ENCODE measurements around the gene METTL26.

The METTL26 gene

DNA sequence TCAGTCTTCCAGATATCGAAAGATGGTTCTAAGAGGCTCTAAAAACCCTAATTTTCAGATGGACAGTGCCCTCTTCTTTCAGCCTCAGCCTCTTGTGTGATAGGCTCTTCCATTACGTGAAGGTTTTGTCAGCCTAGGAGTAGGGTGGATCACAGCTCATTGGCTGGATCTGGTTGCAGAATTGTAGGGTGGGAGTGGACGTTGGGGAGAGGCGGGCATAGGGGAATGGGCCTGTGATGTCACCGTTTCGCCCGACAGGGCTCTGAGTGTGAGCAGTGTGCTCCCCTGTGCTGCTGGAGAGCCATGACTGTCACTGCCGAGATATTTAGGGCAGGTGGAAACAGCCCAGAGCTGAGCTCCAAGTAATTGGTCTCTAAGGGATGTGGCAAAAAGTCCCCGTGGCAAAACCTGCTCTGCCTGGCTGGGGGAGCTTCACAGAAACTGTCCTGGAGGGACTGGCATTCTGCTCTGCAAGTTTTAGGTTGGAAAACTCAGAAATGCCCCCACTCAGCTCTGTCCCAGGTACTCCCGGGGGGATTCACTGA, 11.5 kb downstream of the METTL26 start:
- no peak for TF ChIP-seq GATA3 (IDR thresholded peaks at IDR 0.05; ENCODE audit: low read depth, low read length)

DNA sequence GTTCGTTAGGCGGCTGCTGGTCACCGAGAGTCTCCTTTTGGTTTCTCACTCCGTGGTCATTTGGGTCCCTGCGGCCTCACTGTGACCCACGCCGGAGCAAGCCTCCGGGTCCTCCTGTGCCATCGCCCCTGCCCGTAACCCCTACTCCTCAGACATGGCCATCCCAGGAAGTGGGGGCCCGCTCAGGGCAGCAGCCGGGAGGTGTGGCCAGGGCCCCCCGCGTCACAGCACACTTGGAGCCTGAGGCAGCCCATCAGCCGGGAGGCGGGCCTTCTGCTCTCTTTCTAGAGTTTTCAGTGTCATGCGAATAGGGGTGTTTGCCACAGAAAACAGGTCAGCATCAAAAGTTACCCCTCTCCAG, 13.2 kb downstream of the METTL26 start:
- TF ChIP-seq GATA3 (IDR thresholded peaks at IDR 0.05; ENCODE audit: low read depth, low read length) (no peak), GATA2 (IDR thresholded peaks at IDR 0.05; ENCODE audit: low read depth, low read length) (no peak)

GRCh38 chr16:621526-622105, 14.5 kb downstream of the METTL26 start:
- no peak for TF ChIP-seq GATA3 (IDR thresholded peaks at IDR 0.05; ENCODE audit: low read depth, low read length)
- no peak for TF ChIP-seq GATA2 (IDR thresholded peaks at IDR 0.05; ENCODE audit: low read depth, low read length)

DNA sequence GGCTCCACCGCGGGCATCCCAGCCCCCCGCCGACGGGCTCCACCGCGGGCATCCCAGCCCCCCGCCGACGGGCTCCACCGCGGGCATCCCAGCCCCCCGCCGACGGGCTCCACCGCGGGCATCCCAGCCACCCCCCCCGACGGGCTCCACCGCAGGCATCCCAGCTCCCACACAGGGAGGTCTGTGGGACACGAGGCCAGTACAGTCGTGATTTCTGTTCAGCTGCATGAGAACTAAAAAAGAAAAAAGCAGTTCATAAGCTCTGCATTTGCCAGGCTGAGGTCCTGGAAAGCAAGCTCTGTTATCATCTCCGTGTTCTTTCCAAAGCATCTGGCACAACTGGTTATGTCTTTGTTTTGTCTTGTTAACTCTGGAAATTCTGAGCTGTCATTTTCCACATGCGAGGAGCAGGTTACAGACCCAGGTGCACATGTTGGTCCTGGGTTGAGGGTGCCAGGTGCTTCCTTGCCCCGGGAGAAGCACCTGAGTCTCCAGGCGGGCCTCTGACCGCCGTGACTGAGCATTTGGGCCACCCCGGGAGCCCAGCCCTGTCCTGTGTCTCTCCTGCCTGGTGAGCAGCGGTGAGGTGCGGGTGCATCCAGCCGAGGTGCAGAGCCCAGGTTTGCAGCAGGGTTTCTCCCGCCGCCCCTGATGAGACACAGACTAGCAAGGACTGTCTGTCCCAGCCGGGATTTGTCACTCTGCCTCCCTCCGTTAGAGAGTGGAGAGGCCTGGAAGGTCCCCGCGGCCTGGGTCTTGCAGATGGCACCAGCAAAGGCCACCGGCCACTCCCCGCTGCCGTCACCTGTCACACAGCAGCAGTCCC, 15.2 kb downstream of the METTL26 start:
- TF ChIP-seq GATA3 (IDR thresholded peaks at IDR 0.05; ENCODE audit: low read depth, low read length), result no peak
- TF ChIP-seq GATA2 (IDR thresholded peaks at IDR 0.05; ENCODE audit: low read depth, low read length), result no peak

GRCh38 chr16:619476-620100, 16.5 kb downstream of the METTL26 start:
- TF ChIP-seq GATA3 (IDR thresholded peaks at IDR 0.05; ENCODE audit: low read depth, low read length) (no peak), GATA2 (IDR thresholded peaks at IDR 0.05; ENCODE audit: low read depth, low read length) (no peak)

DNA sequence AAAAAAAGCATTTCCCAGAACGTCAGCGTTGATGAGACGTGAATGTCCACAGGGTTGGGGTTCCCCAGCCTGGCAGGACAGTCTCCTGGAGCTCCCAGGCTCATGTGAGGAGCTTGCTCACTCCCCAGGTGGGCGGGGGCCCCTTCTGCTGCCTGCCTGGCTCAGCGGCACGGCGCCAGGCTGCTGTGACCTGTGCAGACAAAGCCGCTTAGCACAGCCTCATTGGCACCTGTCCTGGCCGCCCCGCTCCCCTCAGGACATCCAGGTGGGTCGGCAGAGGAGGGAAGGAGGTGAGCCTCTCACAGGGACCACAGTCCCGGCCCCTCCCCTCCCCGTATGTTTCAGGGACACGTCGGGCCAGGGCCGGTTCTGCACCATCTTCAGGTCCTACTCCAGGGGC, 18.2 kb downstream of the METTL26 start:
- TF ChIP-seq GATA2 (IDR thresholded peaks at IDR 0.05; ENCODE audit: low read depth, low read length), result no peak
- no peak for TF ChIP-seq GATA3 (IDR thresholded peaks at IDR 0.05; ENCODE audit: low read depth, low read length)

DNA sequence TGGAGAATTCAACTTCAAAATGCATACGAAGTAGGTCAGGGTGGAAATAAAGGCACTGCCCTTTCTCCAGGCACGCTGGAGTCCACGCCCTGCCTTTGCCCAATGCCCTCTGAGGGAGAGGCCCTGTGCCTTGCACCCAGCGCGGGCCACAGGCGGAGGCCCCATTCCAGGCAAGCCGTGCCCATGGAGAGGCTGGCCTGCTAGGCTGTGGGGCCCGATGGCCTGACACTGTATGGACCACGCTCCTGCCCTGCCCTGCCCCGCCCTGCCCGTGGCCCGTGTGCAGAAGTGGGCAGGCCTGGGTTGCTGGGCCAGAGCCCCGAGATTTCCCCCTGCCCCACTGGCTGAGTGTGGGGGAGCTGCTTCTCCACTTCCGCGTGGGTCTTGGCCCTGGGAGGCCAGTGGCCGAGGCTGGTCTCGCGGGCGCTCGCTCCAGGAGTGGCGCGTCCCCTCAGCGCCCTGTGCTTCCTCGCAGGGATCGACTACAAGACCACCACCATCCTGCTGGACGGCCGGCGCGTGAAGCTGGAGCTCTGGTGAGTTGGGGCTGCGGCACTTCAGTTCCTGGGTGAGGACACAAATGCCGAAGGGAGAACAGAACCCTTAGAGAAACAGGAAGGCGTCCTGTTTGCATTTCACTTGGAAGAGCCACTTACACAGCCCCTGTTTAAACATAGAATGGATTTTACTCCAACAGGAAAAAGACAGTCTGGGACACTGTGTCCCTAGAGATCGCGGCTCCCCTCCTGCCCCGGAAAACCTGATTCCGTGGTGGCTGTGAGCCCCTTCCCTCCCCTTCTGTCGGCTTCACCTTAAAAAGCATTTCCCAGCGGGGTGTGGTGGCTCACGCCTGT, 19.1 kb downstream of the METTL26 start:
- TF ChIP-seq GATA2 (IDR thresholded peaks at IDR 0.05; ENCODE audit: low read depth, low read length), result no peak
- TF ChIP-seq GATA3 (IDR thresholded peaks at IDR 0.05; ENCODE audit: low read depth, low read length), result no peak

DNA sequence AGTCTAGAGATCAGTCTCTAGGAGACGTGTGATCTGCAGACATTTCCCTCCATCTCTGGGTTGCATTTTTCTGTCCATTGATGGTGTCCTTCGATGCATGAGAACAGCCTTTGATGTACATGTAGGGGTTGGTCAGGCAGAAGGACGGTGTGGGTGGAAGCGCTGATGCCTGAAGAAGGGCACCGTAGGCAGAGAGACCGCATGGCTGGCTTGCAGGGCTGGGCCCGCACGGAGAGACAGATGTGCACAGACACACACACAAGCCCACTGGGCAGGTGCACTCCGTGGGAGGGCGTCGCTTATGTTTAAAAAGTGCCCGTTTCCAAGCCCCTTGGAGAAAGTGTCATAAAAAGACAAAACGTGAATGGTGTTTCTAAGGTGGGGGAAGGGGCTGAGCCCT, 21.0 kb downstream of the METTL26 start:
- TF ChIP-seq GATA2 (IDR thresholded peaks at IDR 0.05; ENCODE audit: low read depth, low read length) (no peak), GATA3 (IDR thresholded peaks at IDR 0.05; ENCODE audit: low read depth, low read length) (no peak)

- no peak for TF ChIP-seq GATA2 (IDR thresholded peaks at IDR 0.05; ENCODE audit: low read depth, low read length)
- TF ChIP-seq GATA3 (IDR thresholded peaks at IDR 0.05; ENCODE audit: low read depth, low read length), result no peak
Measured at GRCh38 chr16:610513-611381, 25.4 kb downstream of the METTL26 start.

GRCh38 chr16:609984-610383, 26.1 kb downstream of the METTL26 start:
- TF ChIP-seq GATA2 (IDR thresholded peaks at IDR 0.05; ENCODE audit: low read depth, low read length), result no peak
- TF ChIP-seq GATA3 (IDR thresholded peaks at IDR 0.05; ENCODE audit: low read depth, low read length), result no peak

- TF ChIP-seq GATA2 (IDR thresholded peaks at IDR 0.05; ENCODE audit: low read depth, low read length) (no peak), GATA3 (IDR thresholded peaks at IDR 0.05; ENCODE audit: low read depth, low read length) (no peak)
Measured at GRCh38 chr16:609316-609715, 26.8 kb downstream of the METTL26 start.

GRCh38 chr16:608019-608418, 28.1 kb downstream of the METTL26 start:
- TF ChIP-seq GATA2 (IDR thresholded peaks at IDR 0.05; ENCODE audit: low read depth, low read length), result no peak

DNA sequence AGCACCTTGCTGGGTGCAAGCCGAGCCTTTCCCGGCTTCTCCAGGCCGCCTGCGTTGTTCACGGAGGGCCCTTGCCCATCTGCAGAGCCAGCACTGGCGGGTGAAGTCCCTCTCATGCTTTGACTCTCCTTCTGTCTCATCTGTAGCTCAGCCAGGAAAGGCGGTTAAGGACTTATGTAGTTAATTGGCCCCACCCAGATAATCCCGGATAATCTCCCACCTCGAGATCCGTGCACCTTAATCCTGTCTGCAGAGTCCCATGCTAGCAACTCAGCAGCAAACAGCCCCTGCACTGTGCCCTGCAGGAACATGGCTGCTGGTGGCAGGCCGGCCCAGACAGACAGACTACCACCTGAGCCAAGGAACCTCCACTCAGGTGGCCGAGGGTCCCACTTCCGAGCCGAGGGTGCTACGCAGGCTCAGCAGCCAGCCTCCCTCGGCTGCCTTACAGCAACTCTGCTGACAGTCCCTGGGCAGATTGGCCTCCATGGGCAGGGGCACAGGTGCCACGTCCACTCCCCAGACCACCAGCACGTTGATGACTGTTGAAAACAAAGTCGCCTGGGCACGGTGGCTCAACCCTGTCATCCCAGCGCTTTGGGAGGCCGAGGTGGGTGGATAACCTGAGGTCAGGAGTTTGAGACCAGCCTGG, 29.3 kb downstream of the METTL26 start:
- TF ChIP-seq GATA3 (IDR thresholded peaks at IDR 0.05; ENCODE audit: low read depth, low read length) (no peak), GATA2 (IDR thresholded peaks at IDR 0.05; ENCODE audit: low read depth, low read length) (no peak)
